Natural killer cell treated with Interleukin-12 subunit alpha and Interleukin-12 subunit beta and Interleukin-15 and Interleukin-18, amount 100 ng/mL, for 72 hours (primary cell): ENCODE results near the gene TPO. TPM values are rescaled to one million over a fixed set of nuclear protein-coding genes. Genes with fewer than 3 reads are reported as not detected.
A peak's percentile ranks its signal among the peaks of the same experiment; 100 is the strongest.

Experiments
- ATAC-seq, 2 donors: fragments of 150-1000 bp; cut with Tn5 transposase in 1 of 2; sonication (Bioruptor Pico), chemical (Tn5 transposase) in 1 of 2; 2 replicates each; pipeline ENCODE4 v1.10.0; 2021
- DNase-seq: peaks from one replicate; pipeline ENCODE4 v3.0.0; 2022; ENCODE audit warnings: low spot score
- H3K27ac Mint-ChIP-seq, 2 donors: 1 replicate in 1 of 2; 2 replicates in 1 of 2; pipeline ENCODE4 v1.8.0; 2022; ENCODE audit warnings: mixed read lengths in 2 of 2, mild to moderate bottlenecking in 1 of 2, moderate library complexity in 1 of 2
- H3K27me3 Mint-ChIP-seq, 2 donors: 1 replicate in 1 of 2; 2 replicates in 1 of 2; pipeline ENCODE4 v1.8.0; 2022; ENCODE audit warnings: mixed read lengths in 2 of 2
- H3K36me3 Mint-ChIP-seq: one replicate; pipeline ENCODE4 v1.8.0; 2022; ENCODE audit warnings: mixed read lengths
- H3K4me1 Mint-ChIP-seq, 2 donors: 1 replicate in 1 of 2; 2 replicates in 1 of 2; pipeline ENCODE4 v1.8.0; 2022; ENCODE audit warnings: low read depth in 2 of 2, mixed read lengths in 2 of 2, mild to moderate bottlenecking in 1 of 2
- H3K4me3 Mint-ChIP-seq: one replicate; pipeline ENCODE4 v1.8.0; 2022; ENCODE audit warnings: mixed read lengths
- H3K9me3 Mint-ChIP-seq: 2 replicates; pipeline ENCODE4 v1.8.0; 2022; ENCODE audit warnings: mixed read lengths
- total RNA-seq, 2 donors: library from RNA; stranded (reverse); gene quantifications; one replicate each; pipeline ENCODE4 v1.2.3, GENCODE V29; 2022

The TPO gene
- total RNA-seq, 2 donors from 2014 or later, result not detected

GRCh38 chr2:1476617-1477195 lies 63.4 kb downstream of the TPO start:
- no peaks in the 10 kb centered on the region for H3K36me3 Mint-ChIP-seq
- H3K27me3 Mint-ChIP-seq, result peaks cover 7 to 8% of the 10 kb centered on the region in 2 donors
- no peak overlapping the region for H3K4me3 Mint-ChIP-seq
- no peaks in the 10 kb centered on the region for H3K4me1 Mint-ChIP-seq
- H3K27ac Mint-ChIP-seq, result no peak overlapping the region
- no peak for DNase-seq
- H3K9me3 Mint-ChIP-seq, result no peaks in the 10 kb centered on the region
- no peak for ATAC-seq

- Mint-ChIP-seq H3K9me3 (no peaks in the 10 kb centered on the region), H3K36me3 (no peaks in the 10 kb centered on the region), H3K27me3 (peaks cover 0 to 4% of the 10 kb centered on the region in 2 donors), H3K4me1 (no peaks in the 10 kb centered on the region), H3K4me3 (no peak overlapping the region), H3K27ac (no peak overlapping the region)
- no peak for ATAC-seq
- DNase-seq, result no peak
These were observed 64.2 kb downstream of the TPO start for GRCh38 chr2:1477196-1478040.

GRCh38 chr2:1478311-1479305 lies 65.3 kb downstream of the TPO start:
- no peaks in the 10 kb centered on the region for H3K27me3 Mint-ChIP-seq

GRCh38 chr2:1479346-1479745 lies 66.1 kb downstream of the TPO start:
- ATAC-seq (no peak), DNase-seq (no peak)
- H3K27me3 Mint-ChIP-seq, result no peaks in the 10 kb centered on the region
- no peak overlapping the region for H3K4me3 Mint-ChIP-seq
- H3K36me3 Mint-ChIP-seq, result no peaks in the 10 kb centered on the region
- H3K9me3 Mint-ChIP-seq, result no peaks in the 10 kb centered on the region
- no peak overlapping the region for H3K27ac Mint-ChIP-seq
- H3K4me1 Mint-ChIP-seq, result no peaks in the 10 kb centered on the region

More at GRCh38 chr2:1478311-1479305, 65.3 kb downstream of the TPO start:
- DNase-seq (no peak), ATAC-seq (no peak)
- Mint-ChIP-seq H3K36me3 (no peaks in the 10 kb centered on the region), H3K4me1 (no peaks in the 10 kb centered on the region), H3K4me3 (no peak overlapping the region), H3K9me3 (no peaks in the 10 kb centered on the region), H3K27ac (no peak overlapping the region)

GRCh38 chr2:1480671-1481076 lies 67.4 kb downstream of the TPO start:
- Mint-ChIP-seq H3K4me1 (no peaks in the 10 kb centered on the region), H3K36me3 (no peaks in the 10 kb centered on the region), H3K27me3 (no peaks in the 10 kb centered on the region), H3K4me3 (no peak overlapping the region), H3K27ac (no peak overlapping the region), H3K9me3 (no peaks in the 10 kb centered on the region)
- ATAC-seq (no peak), DNase-seq (no peak)

- ATAC-seq (no peak), DNase-seq (no peak)
- Mint-ChIP-seq H3K27me3 (no peaks in the 10 kb centered on the region), H3K36me3 (no peaks in the 10 kb centered on the region), H3K9me3 (no peaks in the 10 kb centered on the region), H3K4me3 (no peak overlapping the region), H3K27ac (no peak overlapping the region), H3K4me1 (no peaks in the 10 kb centered on the region)
These were observed 68.4 kb downstream of the TPO start for GRCh38 chr2:1481406-1482252.

GRCh38 chr2:1482253-1482675 lies 69.0 kb downstream of the TPO start:
- Mint-ChIP-seq H3K27me3 (no peaks in the 10 kb centered on the region), H3K27ac (no peak overlapping the region), H3K4me1 (no peaks in the 10 kb centered on the region), H3K9me3 (no peaks in the 10 kb centered on the region), H3K4me3 (no peak overlapping the region), H3K36me3 (no peaks in the 10 kb centered on the region)
- no peak for DNase-seq
- ATAC-seq, result peak in 1 of 2 donors; percentile 34

- H3K4me3 Mint-ChIP-seq, result no peak overlapping the region
- no peaks in the 10 kb centered on the region for H3K9me3 Mint-ChIP-seq
- DNase-seq (no peak), ATAC-seq (no peak)
- H3K36me3 Mint-ChIP-seq, result no peaks in the 10 kb centered on the region
- no peaks in the 10 kb centered on the region for H3K4me1 Mint-ChIP-seq
- no peaks in the 10 kb centered on the region for H3K27me3 Mint-ChIP-seq
- H3K27ac Mint-ChIP-seq, result no peak overlapping the region
These were observed 69.7 kb downstream of the TPO start for GRCh38 chr2:1482981-1483380.

GRCh38 chr2:1483551-1483950 lies 70.3 kb downstream of the TPO start:
- H3K9me3 Mint-ChIP-seq, result no peaks in the 10 kb centered on the region
- no peak overlapping the region for H3K27ac Mint-ChIP-seq
- DNase-seq (no peak), ATAC-seq (no peak)
- no peaks in the 10 kb centered on the region for H3K36me3 Mint-ChIP-seq
- no peak overlapping the region for H3K4me3 Mint-ChIP-seq
- H3K4me1 Mint-ChIP-seq, result no peaks in the 10 kb centered on the region
- H3K27me3 Mint-ChIP-seq, result no peaks in the 10 kb centered on the region

GRCh38 chr2:1484131-1484884 lies 71.0 kb downstream of the TPO start:
- no peaks in the 10 kb centered on the region for H3K4me1 Mint-ChIP-seq
- H3K9me3 Mint-ChIP-seq, result no peaks in the 10 kb centered on the region
- no peaks in the 10 kb centered on the region for H3K36me3 Mint-ChIP-seq
- ATAC-seq, result no peak
- no peak overlapping the region for H3K27ac Mint-ChIP-seq
- no peak overlapping the region for H3K4me3 Mint-ChIP-seq
- H3K27me3 Mint-ChIP-seq, result no peaks in the 10 kb centered on the region
- no peak for DNase-seq

GRCh38 chr2:1486670-1487069 lies 73.4 kb downstream of the TPO start:
- Mint-ChIP-seq H3K4me1 (no peaks in the 10 kb centered on the region), H3K27me3 (no peaks in the 10 kb centered on the region), H3K4me3 (no peak overlapping the region), H3K36me3 (no peaks in the 10 kb centered on the region), H3K9me3 (no peaks in the 10 kb centered on the region), H3K27ac (no peak overlapping the region)
- no peak for DNase-seq
- no peak for ATAC-seq

- Mint-ChIP-seq H3K4me3 (no peak overlapping the region), H3K4me1 (no peaks in the 10 kb centered on the region), H3K27ac (no peak overlapping the region), H3K9me3 (no peaks in the 10 kb centered on the region), H3K36me3 (no peaks in the 10 kb centered on the region), H3K27me3 (no peaks in the 10 kb centered on the region)
- no peak for ATAC-seq
- DNase-seq, result no peak
These were observed 74.5 kb downstream of the TPO start for GRCh38 chr2:1487758-1488157.
